Measurements from ENCODE around the gene RGMA.

Gene RGMA

DNA sequence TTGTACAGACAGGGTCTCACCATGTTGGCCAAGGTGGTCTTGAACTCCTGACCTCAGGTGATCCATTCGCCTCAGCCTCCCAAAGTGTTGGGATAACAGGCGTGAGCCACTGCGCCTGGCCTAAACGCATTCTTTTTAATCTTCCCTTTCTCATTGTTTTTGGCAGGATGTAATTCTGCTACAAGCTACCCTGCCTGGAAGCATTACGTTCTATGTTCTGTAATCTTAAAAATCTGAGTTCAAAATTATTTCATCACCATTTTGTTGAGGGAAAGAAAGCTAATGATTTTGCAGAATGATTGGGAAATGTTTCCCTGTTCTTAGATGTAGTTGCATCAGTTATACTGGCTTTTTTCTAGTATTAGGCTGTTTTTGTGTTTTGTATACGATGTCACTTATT, 71.5 kb downstream of the RGMA start:
- DNase-seq (ENCODE audit: low spot score): no peak

DNA sequence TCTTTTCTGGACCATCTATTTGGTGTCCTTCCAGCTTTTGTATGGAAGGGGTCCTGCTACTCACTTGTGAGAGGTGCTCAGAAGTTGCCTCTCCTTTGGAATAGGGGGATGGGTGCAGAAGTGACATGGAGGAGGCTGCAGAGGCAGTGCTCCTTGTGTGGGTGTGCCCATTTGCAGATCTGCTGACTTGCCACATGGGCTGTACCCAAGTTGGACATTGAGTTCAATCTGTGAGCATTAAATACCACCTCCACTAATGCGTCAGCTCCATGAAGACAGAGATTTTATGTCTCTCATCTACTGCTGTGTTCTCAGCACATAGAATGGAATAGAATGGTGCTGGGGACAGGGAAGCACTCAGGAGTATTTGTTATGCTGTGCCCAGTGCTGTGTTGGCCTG, 76.2 kb downstream of the RGMA start:
- no peak for DNase-seq (ENCODE audit: low spot score)

DNA sequence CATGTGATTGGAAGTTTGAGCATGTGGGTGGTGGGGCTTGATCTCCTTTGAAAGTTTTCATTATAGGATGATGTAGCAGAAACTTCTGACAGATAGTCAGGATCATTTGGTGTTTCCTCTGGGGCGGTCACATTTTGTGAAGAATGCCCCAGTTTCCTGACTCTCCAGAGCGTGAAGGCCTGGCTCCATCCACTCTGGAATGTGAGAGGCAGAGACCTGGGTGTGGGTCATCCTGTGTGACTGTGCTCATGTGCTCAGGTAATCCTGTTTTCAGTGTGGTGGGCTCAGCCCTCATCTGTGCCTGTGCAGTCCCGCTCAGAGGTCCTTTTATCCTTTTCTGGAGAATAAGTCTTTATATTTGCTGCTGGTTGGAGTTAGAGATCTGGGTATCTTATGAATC, 81.0 kb downstream of the RGMA start:
- DNase-seq (ENCODE audit: low spot score): no peak

DNA sequence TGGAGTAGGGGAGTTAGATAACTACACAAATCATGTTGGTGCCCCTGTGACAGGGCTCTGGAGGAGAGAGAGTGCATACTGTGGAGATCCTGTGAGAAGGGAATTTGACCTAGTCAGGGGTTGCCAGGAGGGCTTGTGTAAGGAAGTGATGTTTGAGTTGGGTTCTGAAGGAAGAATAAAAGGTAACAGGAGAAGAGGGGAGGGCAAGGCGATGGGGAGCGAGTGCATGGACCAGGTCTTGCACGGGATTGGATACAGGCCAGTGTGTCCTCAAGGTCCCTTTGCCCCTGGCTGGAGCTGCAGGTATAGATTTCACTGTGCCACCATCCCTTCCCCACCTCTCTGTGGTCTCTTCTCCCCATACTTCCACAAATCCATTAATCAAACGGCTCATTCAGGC, 83.9 kb downstream of the RGMA start:
- no peak for DNase-seq (ENCODE audit: low spot score)

DNA sequence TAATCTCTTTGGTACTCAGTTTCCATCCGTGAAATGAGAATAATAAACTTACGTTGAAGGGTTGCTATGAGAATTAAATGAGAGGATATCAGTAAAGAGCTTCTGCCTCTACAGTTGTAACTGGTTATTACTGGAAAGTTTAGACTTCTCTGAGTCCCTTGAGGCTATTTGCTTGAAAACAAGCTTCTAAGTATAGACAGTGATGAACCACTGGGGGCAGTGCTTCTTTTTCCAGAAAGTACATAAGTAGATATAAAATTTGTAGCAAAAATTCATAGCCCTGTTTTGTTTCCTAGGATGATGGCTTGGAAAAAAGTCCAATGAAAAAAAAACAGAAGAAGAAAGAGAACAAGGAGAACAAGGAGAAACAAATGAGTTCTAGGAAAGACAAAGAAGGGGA, 87.1 kb downstream of the RGMA start:
- no peak for DNase-seq (ENCODE audit: low spot score)

DNA sequence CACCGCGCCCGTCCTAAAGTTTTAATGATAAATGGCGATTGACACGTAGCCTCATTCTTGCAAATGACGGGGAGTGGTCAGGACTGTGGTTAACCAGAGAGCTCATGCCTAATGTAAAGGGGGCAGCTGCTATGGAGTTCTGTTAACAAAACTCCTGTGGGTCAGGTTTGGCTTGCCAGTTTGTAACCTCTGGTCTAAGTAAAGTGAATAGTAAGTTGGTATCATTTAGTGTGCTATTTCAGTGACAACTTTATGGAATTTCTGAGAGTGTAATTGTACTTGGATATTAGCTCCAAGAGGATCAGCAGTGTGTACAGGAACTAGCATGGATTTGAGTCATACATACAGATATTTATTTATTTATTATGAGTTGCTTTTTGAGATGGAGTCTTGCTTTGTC, 87.9 kb downstream of the RGMA start:
- no peak for DNase-seq (ENCODE audit: low spot score)

DNA sequence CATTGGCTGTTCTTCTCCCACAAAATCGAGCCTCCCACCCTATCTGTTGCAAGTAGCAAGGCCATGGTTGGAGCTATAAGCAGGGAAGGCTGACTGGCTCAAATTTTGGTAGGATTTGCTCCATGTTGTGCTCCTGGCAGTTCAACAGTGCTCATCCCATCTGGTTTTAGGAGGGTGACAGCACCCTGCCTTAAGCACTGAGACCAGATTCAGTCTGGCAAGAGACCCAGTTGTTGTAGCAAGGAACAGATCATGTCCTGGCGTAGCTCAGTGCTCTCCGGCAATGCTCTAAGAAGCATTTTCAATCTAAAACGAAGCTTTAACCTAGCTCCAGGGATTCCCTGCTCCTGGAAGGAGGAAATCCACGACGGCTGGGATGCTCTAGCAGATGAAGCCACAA, 91.2 kb downstream of the RGMA start:
- DNase-seq (ENCODE audit: low spot score): no peak

DNA sequence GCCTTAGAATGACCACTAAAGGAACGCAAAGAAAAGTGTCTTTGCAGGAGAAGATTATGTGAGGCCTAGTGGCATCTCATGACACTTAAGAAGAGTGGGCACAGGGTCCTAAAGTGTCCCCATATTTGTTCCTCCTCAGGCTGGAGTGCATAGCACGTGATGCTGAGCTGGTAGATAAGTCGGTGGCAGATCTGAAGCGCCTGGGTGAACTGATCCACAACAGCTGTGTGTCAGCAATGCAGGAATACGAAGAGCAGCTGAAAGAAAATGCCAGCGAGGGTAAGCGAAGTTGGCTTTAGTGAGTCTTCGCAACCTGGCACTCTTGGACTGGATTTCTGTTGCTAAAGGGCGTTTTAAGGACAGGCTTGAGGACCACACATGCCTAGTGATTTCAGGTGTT, 96.3 kb downstream of the RGMA start:
- no peak for DNase-seq (ENCODE audit: low spot score)

DNA sequence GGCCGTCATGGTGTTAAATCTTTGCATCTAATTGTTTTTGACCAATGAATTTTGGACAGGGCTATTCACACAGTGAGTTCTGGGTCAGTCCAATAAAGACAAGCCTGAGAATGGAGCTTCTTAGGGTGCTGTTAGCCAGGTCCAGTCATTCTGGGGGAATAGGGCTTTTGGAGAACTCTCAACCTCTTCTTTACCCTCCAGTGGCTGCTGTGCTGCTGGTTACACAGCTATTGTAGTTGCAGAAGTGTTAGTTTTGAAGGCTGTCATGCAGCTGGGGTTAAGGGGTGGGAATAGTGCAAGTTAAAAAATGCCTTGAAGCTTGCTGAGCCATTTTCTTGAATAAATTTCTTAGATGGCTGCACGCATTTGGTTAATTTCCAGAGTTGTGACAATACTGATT, 99.0 kb downstream of the RGMA start:
- no peak for DNase-seq (ENCODE audit: low spot score)

DNA sequence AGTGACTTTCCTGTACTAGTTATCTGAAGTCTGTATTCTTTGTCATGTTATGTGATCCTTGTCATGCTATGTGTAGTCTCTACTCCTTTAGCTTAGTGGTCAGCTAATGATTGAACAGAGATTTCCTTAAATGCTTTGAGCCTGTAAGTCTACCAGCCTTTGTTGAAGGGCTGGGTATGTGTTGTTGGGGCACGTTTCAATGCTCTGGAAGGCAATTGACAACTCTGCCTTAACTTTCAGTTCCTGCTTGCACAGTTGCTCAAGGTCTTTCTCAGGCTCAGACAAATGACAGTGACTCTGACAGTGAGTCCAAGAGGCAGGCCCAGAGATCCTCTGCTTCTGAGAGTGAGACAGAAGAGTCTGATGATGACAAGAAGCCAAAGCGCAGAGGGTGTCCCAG, 99.5 kb downstream of the RGMA start:
- no peak for DNase-seq (ENCODE audit: low spot score)

Measured in ecto neural progenitor cell (in vitro differentiated cells).